Left colon (tissue), 2 donors: ENCODE measurements around the gene NLK. TPM values are rescaled to one million over a fixed set of nuclear protein-coding genes. Genes with fewer than 3 reads are reported as not detected.
"Not testable (repeated sequence)": the region's sequence is repeated elsewhere in the genome, so short reads cannot be mapped to it uniquely, and the experiment has no call there.

Experiments used
- ATAC-seq: fragments of 200-7000 bp; cut with Tn5 transposase; one replicate; pipeline ENCODE4 v1.9.1; 2020; ENCODE audit warnings: mild to moderate bottlenecking, moderate library complexity
- DNase-seq, 2 donors: peaks; one replicate each; pipeline ENCODE4 v3.0.0-alpha.2; 2020
- intact Hi-C, 2 donors: fragments of 100-400 bp; cut with DNase I in 1 of 2; cut with micrococcal nuclease in 1 of 2; formaldehyde crosslinking; loops; one replicate each; pipeline versions ENCODE4 v1.11.2 to v1.14.0; 2022; cut with DNase I, micrococcal nuclease
- total RNA-seq, 2 donors: library from RNA; stranded (reverse); fragmentation: NEBNext Ultra II Directional; extraction: Animal tissue kit (Norgen Biotek cat#: 25700); gene quantifications; one replicate each; pipeline ENCODE4 v1.2.1, GENCODE V29; 2021
- donor health status: DM: no; HTN: no; CAD: no.
- donor health status: DM: yes; HTN: yes; CAD: no.

Gene NLK
- total RNA-seq, 2 donors from 2014 or later, result 22.6 to 25.2 TPM

GRCh38 chr17:28170771-28171170, 128.3 kb downstream of the NLK start:
- intact Hi-C loops, result no loop called here
- ATAC-seq, result no peak
- no peak for DNase-seq

DNA sequence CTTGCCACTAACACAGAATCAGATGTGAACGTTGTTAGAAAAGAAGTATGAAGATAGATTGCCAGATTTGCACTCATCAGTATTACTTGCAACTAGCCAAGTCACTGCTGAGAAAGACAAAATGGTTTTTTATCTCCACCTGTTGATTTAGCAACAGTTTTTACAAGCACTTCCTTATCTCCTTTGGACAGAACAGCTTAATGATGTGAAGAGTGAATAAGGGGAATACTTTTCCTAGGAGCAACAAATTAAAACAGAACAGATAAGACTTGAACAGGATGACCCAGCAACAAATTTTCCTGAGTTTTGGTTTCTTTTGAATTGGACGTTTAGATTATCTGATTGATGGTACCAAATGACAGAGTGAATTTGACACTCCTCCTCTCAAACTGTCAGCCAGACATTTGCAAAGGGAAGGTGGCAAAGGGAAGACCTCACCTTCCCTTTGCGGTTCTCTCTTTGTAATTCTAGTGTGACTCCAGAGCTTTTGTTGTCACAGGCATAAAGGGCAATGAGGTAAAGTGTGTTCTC, 130.6 kb downstream of the NLK start:
- ATAC-seq, result peak; percentile 81
- no peak for DNase-seq
- intact Hi-C loops, result no loop called here

DNA sequence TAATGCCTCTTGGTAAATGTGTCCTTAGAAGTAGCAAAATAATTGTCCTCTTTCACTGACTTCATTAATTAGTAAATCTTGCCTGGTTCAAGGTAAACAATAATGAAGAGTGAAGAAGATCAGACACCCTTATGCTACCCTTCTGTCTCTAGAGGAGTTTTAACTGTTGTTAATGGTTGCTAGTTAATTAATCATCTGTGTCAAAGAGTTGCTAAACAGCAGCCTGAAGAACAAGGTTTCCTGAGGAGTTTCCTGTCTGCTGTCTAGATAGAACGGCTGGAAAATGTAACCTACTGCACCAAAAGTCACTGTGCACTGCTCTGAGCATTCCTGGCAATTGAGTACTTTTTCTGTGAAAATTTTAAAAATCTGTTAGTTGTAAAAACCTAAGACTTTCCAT, 131.3 kb downstream of the NLK start:
- DNase-seq (no peak), ATAC-seq (no peak)
- intact Hi-C loops, result no loop called here

DNA sequence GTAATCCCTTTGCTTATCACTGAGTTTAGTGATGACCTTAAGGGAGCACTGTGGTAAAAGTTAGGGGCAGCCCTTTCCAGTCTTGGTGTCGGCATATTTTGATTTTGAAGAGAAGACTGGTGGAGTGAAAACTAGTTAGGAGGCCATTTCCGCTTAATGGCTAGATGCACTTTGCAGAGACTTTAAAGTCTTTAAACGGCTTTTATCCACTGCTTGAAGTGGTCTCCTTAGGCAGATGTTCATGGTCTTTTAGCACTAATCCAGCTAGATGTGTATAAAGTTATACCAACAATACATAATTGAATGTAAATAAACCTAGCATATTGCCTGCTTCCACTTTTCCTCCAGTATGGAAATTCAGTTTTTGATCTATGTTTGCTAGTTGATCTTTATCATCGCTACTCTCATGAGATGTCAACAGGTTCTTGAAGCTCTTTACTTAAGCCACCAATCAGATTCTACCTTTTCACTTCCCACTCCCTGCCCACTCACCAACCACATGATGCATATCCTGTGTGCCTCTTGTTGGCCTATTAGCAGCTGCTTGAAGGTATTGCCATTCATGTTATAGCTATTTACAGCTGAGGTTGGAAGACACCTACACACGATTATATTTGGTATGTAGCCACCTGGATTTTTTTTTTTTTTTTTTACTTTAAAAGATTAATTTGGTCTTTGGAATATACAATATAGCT, 132.0 kb downstream of the NLK start:
- no peak for DNase-seq
- intact Hi-C loops, result no loop called here
- no peak for ATAC-seq

DNA sequence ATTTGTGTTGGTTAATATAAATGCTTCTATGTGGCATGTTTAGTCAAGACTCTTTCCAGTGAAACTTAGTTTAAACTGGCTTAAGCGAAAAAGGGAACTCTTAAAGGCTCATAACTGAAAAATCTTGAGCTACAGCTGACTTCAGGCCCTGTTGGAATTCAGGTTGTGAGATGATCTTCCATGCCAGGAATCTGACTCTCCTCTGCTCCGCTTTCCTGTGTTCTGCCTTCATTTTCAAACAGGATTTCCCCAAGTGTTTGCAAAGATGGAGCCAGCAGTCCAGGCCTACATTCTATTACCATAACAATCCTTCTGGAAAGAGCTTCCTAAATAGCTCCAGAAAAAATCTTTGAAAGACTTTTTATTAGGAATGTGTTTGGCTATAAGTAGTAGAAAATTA, 134.9 kb downstream of the NLK start:
- no peak for DNase-seq
- intact Hi-C loops, result no loop called here
- ATAC-seq, result no peak

DNA sequence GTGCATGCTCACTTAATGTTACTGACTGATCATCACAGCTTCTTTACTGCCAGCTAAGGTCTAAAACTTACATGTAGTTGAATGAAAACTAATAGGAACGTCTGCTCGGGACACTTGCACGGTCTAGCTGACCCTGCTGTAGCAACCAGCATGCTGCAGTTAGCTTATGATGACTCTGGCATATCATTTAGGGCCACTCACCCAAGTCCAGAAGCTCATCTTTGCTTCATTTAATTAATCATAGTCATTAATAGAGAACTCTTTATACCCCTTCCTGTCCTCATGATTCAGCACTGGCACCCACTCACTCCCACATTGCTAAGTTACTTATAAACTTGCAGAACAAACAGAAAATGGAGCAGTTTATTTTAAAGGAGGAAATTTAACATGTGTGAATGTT, 136.3 kb downstream of the NLK start:
- ATAC-seq (no peak), DNase-seq (no peak)
- intact Hi-C loops, result no loop called here

DNA sequence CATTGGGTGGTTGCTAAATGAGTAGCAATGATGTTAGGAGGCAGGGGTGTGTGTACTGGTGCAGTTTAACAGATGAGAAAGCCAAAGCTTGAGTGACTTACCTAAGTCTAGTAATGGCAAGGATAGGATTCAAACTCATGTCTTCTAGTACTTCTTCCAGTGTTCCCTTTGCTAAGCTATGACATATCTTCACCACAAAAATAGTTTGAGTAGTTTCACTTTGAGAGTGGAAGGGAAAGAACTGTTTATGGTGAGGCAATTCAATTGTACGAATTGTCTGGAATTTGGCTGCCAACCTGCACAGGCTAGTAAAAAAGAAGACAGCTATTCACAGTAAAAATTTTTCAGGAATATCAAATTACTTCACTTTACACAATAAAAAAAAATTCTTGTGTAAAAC, 138.0 kb downstream of the NLK start:
- no peak for DNase-seq
- intact Hi-C loops, result no loop called here
- no peak for ATAC-seq

DNA sequence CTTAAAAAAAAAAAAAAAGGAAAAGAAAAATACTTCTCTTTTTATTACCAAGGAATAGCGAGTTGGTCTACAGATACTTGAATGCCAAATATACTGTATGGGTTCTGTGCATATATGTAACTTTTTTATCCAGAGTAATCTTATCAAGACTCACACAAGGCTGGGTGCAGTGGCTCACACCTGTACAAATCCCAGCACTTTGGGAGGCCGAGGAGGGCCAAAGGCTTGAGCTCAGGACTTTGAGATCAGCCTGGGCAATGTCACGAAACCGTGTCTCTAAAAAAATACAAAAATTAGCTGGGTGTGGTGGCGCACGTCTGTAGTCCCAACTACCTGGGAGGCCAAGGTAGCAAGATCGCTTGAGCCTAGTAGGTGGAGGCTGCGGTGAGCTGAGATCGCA, 139.1 kb downstream of the NLK start:
- ATAC-seq (no peak), DNase-seq (no peak)
- intact Hi-C loops, result no loop called here

- DNase-seq, result no peak
- no peak for ATAC-seq
- intact Hi-C loops, result no loop called here
Measured at GRCh38 chr17:28182559-28182958, 140.1 kb downstream of the NLK start.

DNA sequence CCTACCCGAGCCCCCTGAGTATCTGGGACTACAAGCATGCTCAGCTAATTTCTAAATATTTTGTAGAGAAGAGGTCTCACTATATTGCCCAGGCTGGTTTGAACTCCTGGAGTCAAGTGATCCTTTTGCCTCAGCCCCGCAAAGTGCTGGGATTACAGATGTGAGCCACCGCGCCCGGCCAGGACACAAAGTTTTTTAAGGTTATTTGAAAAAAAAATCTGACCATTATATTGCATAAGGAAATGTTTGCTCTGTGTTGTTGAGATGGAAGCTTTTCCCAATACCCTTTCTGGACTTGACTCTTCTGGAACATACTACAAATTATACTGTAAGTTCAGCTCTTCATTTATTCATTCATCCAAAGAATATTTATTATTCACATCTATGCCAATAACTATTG, 143.2 kb downstream of the NLK start:
- intact Hi-C loops, result no loop called here
- ATAC-seq (no peak), DNase-seq (no peak)

- intact Hi-C loops, ATAC-seq, DNase-seq: not testable (repeated sequence)
Measured at GRCh38 chr17:28186472-28186871, 144.0 kb downstream of the NLK start.

- DNase-seq (no peak), ATAC-seq (no peak)
- intact Hi-C loops, result no loop called here
Measured at GRCh38 chr17:28187931-28188330, 145.5 kb downstream of the NLK start.

- no peak for DNase-seq
- intact Hi-C loops, result no loop called here
- no peak for ATAC-seq
Measured at GRCh38 chr17:28188841-28189263, 146.4 kb downstream of the NLK start.

DNA sequence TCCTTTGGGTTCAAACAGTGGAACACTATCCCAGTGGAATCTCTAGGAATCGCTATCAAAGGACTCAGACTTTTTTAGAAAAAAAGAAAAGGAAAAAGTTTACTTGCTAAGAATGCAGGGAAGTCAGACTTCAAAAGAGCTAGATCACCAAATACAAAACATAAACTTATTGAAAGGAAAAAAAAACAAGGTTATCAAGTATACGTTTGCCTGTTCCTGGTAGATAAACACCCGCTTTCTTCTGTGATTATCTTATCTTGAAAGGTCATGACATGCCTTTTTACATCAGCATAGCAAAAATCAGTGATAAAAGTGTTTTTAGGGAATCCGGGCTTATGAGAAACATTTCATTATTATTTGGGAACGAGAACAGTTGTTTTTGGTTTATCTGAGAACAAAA, 147.2 kb downstream of the NLK start:
- ATAC-seq (no peak), DNase-seq (no peak)
- intact Hi-C loops, result no loop called here

- intact Hi-C loops, result no loop called here
- DNase-seq (no peak), ATAC-seq (no peak)
Measured at GRCh38 chr17:28191018-28191417, 148.5 kb downstream of the NLK start.

DNA sequence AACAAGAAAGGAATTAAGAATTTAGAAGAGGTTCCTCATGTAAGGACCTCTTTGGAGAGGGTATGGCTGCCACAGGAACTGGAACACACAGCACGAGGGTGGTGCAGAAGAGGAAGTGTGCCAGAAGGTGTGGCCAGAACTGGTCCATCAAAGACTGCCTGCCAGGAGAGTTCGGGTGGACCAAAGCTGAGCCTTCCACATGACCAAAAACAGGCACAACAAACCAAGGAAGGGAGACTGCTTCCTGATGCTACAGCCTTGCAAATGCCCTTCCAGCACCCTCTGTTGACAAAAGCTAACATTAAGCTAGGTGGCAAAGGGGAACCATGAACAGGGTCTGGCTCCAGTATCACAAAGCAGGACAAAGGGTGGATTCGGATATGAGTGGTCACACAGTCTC, 150.8 kb downstream of the NLK start:
- peak; percentile 11 to 38 for DNase-seq
- ATAC-seq, result peak; percentile 52
- intact Hi-C loops, result no loop called here

GRCh38 chr17:28194382-28194781, 151.9 kb downstream of the NLK start:
- DNase-seq (no peak), ATAC-seq (no peak)
- intact Hi-C loops, result no loop called here

DNA sequence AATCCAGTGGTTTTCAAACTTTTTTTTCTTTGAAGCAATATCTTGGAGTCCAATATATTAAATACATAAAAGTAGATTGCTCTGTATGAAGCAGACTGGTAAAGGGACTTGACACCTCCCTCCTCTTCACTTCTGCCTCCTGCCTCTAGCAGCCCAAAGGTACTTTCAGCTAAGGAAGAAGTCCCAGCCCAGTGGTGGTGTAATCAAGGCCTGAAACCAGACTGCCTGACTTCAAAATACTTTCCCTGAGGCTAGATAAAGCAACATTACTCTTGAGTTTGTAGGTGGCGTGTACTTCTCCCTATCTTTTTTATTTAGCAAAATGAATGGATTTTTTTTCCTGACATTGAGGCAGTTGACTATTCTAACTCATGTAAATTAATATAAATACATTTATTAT, 154.2 kb downstream of the NLK start:
- DNase-seq, result no peak
- ATAC-seq, result no peak
- intact Hi-C loops, result no loop called here

GRCh38 chr17:28199115-28199514, 156.6 kb downstream of the NLK start:
- DNase-seq, result no peak
- no peak for ATAC-seq
- intact Hi-C loops, result no loop called here

GRCh38 chr17:28199728-28200127, 157.3 kb downstream of the NLK start:
- ATAC-seq, result no peak
- no peak for DNase-seq
- intact Hi-C loops, result no loop called here

- intact Hi-C loops, result no loop called here
- no peak for ATAC-seq
Measured at GRCh38 chr17:28201315-28201714, 158.8 kb downstream of the NLK start.

More at GRCh38 chr17:28201315-28201714, 158.8 kb downstream of the NLK start:
- no peak for DNase-seq
